ENCODE results near the gene CACNA1F.
A peak's percentile ranks its signal among the peaks of the same experiment; 100 is the strongest.

Gene CACNA1F

GRCh38 chrX:49233176-49233575 is at the start of gene CACNA1F:
Gene CACNA1F, minus strand, starts transcription at chrX:49233340. Its CDS starts 31 bp downstream, at chrX:49233309.
- no peak for TF ChIP-seq POLR2A (IDR thresholded peaks at IDR 0.05; ENCODE audit: low read depth, low read length)
- FAIRE-seq (no peak), DNase-seq (ENCODE audit: insufficient read length, low spot score) (no peak)

- no peak for FAIRE-seq
- TF ChIP-seq POLR2A (IDR thresholded peaks at IDR 0.05; ENCODE audit: low read depth, low read length) = no peak
- no peak for DNase-seq (ENCODE audit: insufficient read length, low spot score)
Measured at GRCh38 chrX:49282647-49283011, 49.5 kb upstream of the CACNA1F start.

- DNase-seq (ENCODE audit: insufficient read length, low spot score) = no peak
- no peak for FAIRE-seq
Measured at GRCh38 chrX:49278081-49278480, 44.9 kb upstream of the CACNA1F start.

GRCh38 chrX:49277535-49277830 is 44.3 kb upstream of the CACNA1F start:
- TF ChIP-seq POLR2A (IDR thresholded peaks at IDR 0.05; ENCODE audit: low read depth, low read length) = no peak
- FAIRE-seq = no peak
- DNase-seq (ENCODE audit: insufficient read length, low spot score) = no peak

More at GRCh38 chrX:49278081-49278480, 44.9 kb upstream of the CACNA1F start:
- no peak for TF ChIP-seq POLR2A (IDR thresholded peaks at IDR 0.05; ENCODE audit: low read depth, low read length)

GRCh38 chrX:49276671-49277534 is 43.8 kb upstream of the CACNA1F start:
- no peak for TF ChIP-seq POLR2A (IDR thresholded peaks at IDR 0.05; ENCODE audit: low read depth, low read length)
- FAIRE-seq = no peak
- DNase-seq (ENCODE audit: insufficient read length, low spot score) = no peak

- TF ChIP-seq POLR2A (IDR thresholded peaks at IDR 0.05; ENCODE audit: low read depth, low read length) = no peak
- no peak for FAIRE-seq
- no peak for DNase-seq (ENCODE audit: insufficient read length, low spot score)
Measured at GRCh38 chrX:49276207-49276606, 43.1 kb upstream of the CACNA1F start.

- no peak for DNase-seq (ENCODE audit: insufficient read length, low spot score)
- no peak for FAIRE-seq
- TF ChIP-seq POLR2A (IDR thresholded peaks at IDR 0.05; ENCODE audit: low read depth, low read length) = no peak
Measured at GRCh38 chrX:49273181-49273727, 40.1 kb upstream of the CACNA1F start.

- DNase-seq (ENCODE audit: insufficient read length, low spot score) (no peak), FAIRE-seq (no peak)
- no peak for TF ChIP-seq POLR2A (IDR thresholded peaks at IDR 0.05; ENCODE audit: low read depth, low read length)
Measured at GRCh38 chrX:49272421-49272820, 39.3 kb upstream of the CACNA1F start.

- no peak for TF ChIP-seq POLR2A (IDR thresholded peaks at IDR 0.05; ENCODE audit: low read depth, low read length)
- FAIRE-seq = no peak
Measured at GRCh38 chrX:49271341-49271740, 38.2 kb upstream of the CACNA1F start.

GRCh38 chrX:49270249-49270921 is 37.2 kb upstream of the CACNA1F start:
- no peak for FAIRE-seq
- no peak for TF ChIP-seq POLR2A (IDR thresholded peaks at IDR 0.05; ENCODE audit: low read depth, low read length)
- DNase-seq (ENCODE audit: insufficient read length, low spot score) = no peak

More at GRCh38 chrX:49271341-49271740, 38.2 kb upstream of the CACNA1F start:
- no peak for DNase-seq (ENCODE audit: insufficient read length, low spot score)

- TF ChIP-seq POLR2A (IDR thresholded peaks at IDR 0.05; ENCODE audit: low read depth, low read length) = peak; percentile 13; the same call in 1 of the 2 replicates
- DNase-seq (ENCODE audit: insufficient read length, low spot score) (no peak), FAIRE-seq (no peak)
Measured at GRCh38 chrX:49269767-49270248, 36.7 kb upstream of the CACNA1F start, which contains the start of gene PPP1R3F. Gene PPP1R3F, plus strand, starts transcription at chrX:49269793. Its CDS starts 77 bp downstream, at chrX:49269870.

GRCh38 chrX:49269010-49269766 is 36.0 kb upstream of the CACNA1F start:
- TF ChIP-seq POLR2A (IDR thresholded peaks at IDR 0.05; ENCODE audit: low read depth, low read length) = peak; percentile 50; the same call in 1 of the 2 replicates
- FAIRE-seq (no peak), DNase-seq (ENCODE audit: insufficient read length, low spot score) (peak; percentile 79)

- TF ChIP-seq POLR2A (IDR thresholded peaks at IDR 0.05; ENCODE audit: low read depth, low read length) = no peak
- no peak for FAIRE-seq
- DNase-seq (ENCODE audit: insufficient read length, low spot score) = no peak
Measured at GRCh38 chrX:49268702-49269009, 35.5 kb upstream of the CACNA1F start.

Measured in H54 (cell line).